BE2C (cell line): ENCODE measurements around the gene SETDB2.

Source experiments
- DNase-seq: peaks from one replicate; pipeline ENCODE4 v3.0.0-alpha.2; 2020
- H3K27me3 ChIP-seq: fragments of 250-450 bp; sonication (Bioruptor Pico); 2 replicates; pipeline ENCODE4 v1.5.1; 2020; ENCODE audit warnings: mild to moderate bottlenecking
- H3K36me3 ChIP-seq: fragments of 250-450 bp; sonication (Bioruptor Pico); 2 replicates; pipeline ENCODE4 v1.5.1; 2020; ENCODE audit warnings: mild to moderate bottlenecking
- H3K4me1 ChIP-seq: fragments of 250-450 bp; sonication (Bioruptor Pico); 2 replicates; pipeline ENCODE4 v1.5.1; 2020
- H3K4me3 ChIP-seq: 2 replicates; pipeline ENCODE4 v1.5.1; 2011; ENCODE audit warnings: low read depth, low read length
- H3K9me3 ChIP-seq: fragments of 250-450 bp; sonication (Bioruptor Pico); 2 replicates; pipeline ENCODE4 v1.5.1; 2020
- CTCF ChIP-seq: IDR thresholded peaks from 2 replicates; pipeline ENCODE4 v1.5.1; 2012; ENCODE audit warnings: mild to moderate bottlenecking, low read depth, low read length

SETDB2 gene

GRCh38 chr13:49455007-49455398 lies 10.9 kb downstream of the SETDB2 start:
- Histone ChIP-seq H3K4me1 (no peaks in the 10 kb centered on the region), H3K36me3 (no peaks in the 10 kb centered on the region), H3K4me3 (no peak overlapping the region), H3K27me3 (no peaks in the 10 kb centered on the region), H3K9me3 (no peaks in the 10 kb centered on the region)
- DNase-seq: no peak
- TF ChIP-seq CTCF: no peak

- TF ChIP-seq CTCF: no peak
- no peaks in the 10 kb centered on the region for H3K9me3 ChIP-seq
- H3K36me3 ChIP-seq: no peaks in the 10 kb centered on the region
- H3K4me3 ChIP-seq: no peak overlapping the region
- no peaks in the 10 kb centered on the region for H3K4me1 ChIP-seq
- no peaks in the 10 kb centered on the region for H3K27me3 ChIP-seq
- no peak for DNase-seq
Measured at GRCh38 chr13:49456156-49456555, 12.1 kb downstream of the SETDB2 start.

GRCh38 chr13:49457221-49457620 lies 13.1 kb downstream of the SETDB2 start:
- no peak for DNase-seq
- no peak overlapping the region for H3K4me3 ChIP-seq
- H3K4me1 ChIP-seq: no peaks in the 10 kb centered on the region
- no peaks in the 10 kb centered on the region for H3K9me3 ChIP-seq
- TF ChIP-seq CTCF: no peak
- no peaks in the 10 kb centered on the region for H3K27me3 ChIP-seq
- no peaks in the 10 kb centered on the region for H3K36me3 ChIP-seq

- Histone ChIP-seq H3K9me3 (no peaks in the 10 kb centered on the region), H3K4me1 (no peaks in the 10 kb centered on the region; the same call in 1 of the 2 replicates), H3K4me3 (no peak overlapping the region), H3K36me3 (no peaks in the 10 kb centered on the region), H3K27me3 (no peaks in the 10 kb centered on the region)
- DNase-seq: no peak
- TF ChIP-seq CTCF: no peak
Measured at GRCh38 chr13:49459580-49459979, 15.5 kb downstream of the SETDB2 start.

GRCh38 chr13:49464085-49464484 lies 20.0 kb downstream of the SETDB2 start:
- no peaks in the 10 kb centered on the region; the same call in 1 of the 2 replicates for H3K4me1 ChIP-seq
- no peaks in the 10 kb centered on the region for H3K9me3 ChIP-seq
- no peak for DNase-seq
- H3K4me3 ChIP-seq: no peak overlapping the region
- no peaks in the 10 kb centered on the region for H3K27me3 ChIP-seq
- no peaks in the 10 kb centered on the region for H3K36me3 ChIP-seq
- TF ChIP-seq CTCF: no peak

GRCh38 chr13:49464621-49465325 lies 20.7 kb downstream of the SETDB2 start:
- Histone ChIP-seq H3K9me3 (no peaks in the 10 kb centered on the region), H3K27me3 (no peaks in the 10 kb centered on the region), H3K4me1 (no peaks in the 10 kb centered on the region; the same call in 1 of the 2 replicates), H3K36me3 (no peaks in the 10 kb centered on the region), H3K4me3 (no peak overlapping the region)
- no peak for TF ChIP-seq CTCF
- no peak for DNase-seq
